Right atrium auricular region (tissue), 2 donors: ENCODE results near the gene TMEM272. TPM values are rescaled to one million over a fixed set of nuclear protein-coding genes. Genes with fewer than 3 reads are reported as not detected.

Experiments
- DNase-seq: peaks from one replicate; pipeline ENCODE4 v3.0.0-alpha.2; 2019; ENCODE audit warnings: low spot score
- H3K27ac ChIP-seq, 2 donors: fragments of 200-600 bp; sonication (generic); 1 replicate in 1 of 2; 2 replicates in 1 of 2; pipeline ENCODE4 v1.5.1; 2016 to 2019
- H3K27me3 ChIP-seq, 2 donors: fragments of 200-600 bp; sonication (generic); one replicate each; pipeline versions ENCODE4 v1.5.1 to v1.6.0; 2017 to 2019
- H3K36me3 ChIP-seq: fragments of 200-600 bp; sonication (generic); one replicate; pipeline ENCODE4 v1.5.1; 2016
- H3K4me1 ChIP-seq, 2 donors: fragments of 200-600 bp; sonication (generic); one replicate each; pipeline versions ENCODE4 v1.5.1 to v1.6.0; 2017 to 2019
- H3K4me3 ChIP-seq, 2 donors: fragments of 200-600 bp; sonication (generic); 1 replicate in 1 of 2; 2 replicates in 1 of 2; pipeline ENCODE4 v1.5.1; 2017 to 2019; ENCODE audit warnings: mild to moderate bottlenecking in 1 of 2, moderate library complexity in 1 of 2
- H3K9me3 ChIP-seq, 2 donors: fragments of 200-600 bp; sonication (generic); one replicate each; pipeline ENCODE4 v1.5.1; 2019
- total RNA-seq, 2 donors: library from RNA; depleted of rRNA; stranded (reverse); fragments of >200 nt; gene quantifications; one replicate each; pipeline ENCODE4 v1.1.0, GENCODE V29; 2016
- TF ChIP-seq, protein P1 (sequence below), 2 donors: fragments of 200-600 bp; sonication (generic); IDR thresholded peaks; one replicate each; pipeline ENCODE4 v1.5.1; 2019; ENCODE audit warnings: antibody characterized with exemption in 2 of 2

Gene TMEM272
- total RNA-seq, 2 donors from 2014 or later: 0.74 to 1.1 TPM

DNA sequence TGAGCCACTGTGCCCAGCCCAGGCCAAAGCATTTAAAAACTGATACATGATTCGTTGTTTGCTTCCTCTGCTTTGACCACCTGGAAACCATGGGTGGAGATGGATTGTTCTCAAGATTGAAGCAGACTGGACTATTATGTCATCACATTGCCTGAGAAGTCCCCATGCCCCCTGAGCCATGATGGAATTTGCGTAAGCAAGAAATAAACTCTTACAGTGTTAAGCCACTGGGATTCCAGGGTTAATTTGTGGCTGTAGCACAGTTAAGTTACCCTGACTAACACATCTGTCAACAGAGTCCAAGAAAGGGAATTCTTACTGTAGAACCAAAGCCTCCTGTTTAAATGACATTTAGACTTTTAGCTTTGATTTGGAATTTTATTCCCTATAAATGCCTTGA, 21.6 kb downstream of the TMEM272 start:
- H3K36me3 ChIP-seq: no peaks in the 10 kb centered on the region
- H3K4me3 ChIP-seq: no peak overlapping the region
- H3K27ac ChIP-seq: peak overlapping the region in 1 of 2 donors; percentile 27
- DNase-seq: no peak
- peaks cover 0 to 62% of the 10 kb centered on the region in 2 donors for H3K4me1 ChIP-seq
- no peaks in the 10 kb centered on the region for H3K27me3 ChIP-seq
- TF ChIP-seq, protein P1, sequence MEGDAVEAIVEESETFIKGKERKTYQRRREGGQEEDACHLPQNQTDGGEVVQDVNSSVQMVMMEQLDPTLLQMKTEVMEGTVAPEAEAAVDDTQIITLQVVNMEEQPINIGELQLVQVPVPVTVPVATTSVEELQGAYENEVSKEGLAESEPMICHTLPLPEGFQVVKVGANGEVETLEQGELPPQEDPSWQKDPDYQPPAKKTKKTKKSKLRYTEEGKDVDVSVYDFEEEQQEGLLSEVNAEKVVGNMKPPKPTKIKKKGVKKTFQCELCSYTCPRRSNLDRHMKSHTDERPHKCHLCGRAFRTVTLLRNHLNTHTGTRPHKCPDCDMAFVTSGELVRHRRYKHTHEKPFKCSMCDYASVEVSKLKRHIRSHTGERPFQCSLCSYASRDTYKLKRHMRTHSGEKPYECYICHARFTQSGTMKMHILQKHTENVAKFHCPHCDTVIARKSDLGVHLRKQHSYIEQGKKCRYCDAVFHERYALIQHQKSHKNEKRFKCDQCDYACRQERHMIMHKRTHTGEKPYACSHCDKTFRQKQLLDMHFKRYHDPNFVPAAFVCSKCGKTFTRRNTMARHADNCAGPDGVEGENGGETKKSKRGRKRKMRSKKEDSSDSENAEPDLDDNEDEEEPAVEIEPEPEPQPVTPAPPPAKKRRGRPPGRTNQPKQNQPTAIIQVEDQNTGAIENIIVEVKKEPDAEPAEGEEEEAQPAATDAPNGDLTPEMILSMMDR (IDR thresholded peaks at IDR 0.05): no peak
- no peaks in the 10 kb centered on the region for H3K9me3 ChIP-seq

DNA sequence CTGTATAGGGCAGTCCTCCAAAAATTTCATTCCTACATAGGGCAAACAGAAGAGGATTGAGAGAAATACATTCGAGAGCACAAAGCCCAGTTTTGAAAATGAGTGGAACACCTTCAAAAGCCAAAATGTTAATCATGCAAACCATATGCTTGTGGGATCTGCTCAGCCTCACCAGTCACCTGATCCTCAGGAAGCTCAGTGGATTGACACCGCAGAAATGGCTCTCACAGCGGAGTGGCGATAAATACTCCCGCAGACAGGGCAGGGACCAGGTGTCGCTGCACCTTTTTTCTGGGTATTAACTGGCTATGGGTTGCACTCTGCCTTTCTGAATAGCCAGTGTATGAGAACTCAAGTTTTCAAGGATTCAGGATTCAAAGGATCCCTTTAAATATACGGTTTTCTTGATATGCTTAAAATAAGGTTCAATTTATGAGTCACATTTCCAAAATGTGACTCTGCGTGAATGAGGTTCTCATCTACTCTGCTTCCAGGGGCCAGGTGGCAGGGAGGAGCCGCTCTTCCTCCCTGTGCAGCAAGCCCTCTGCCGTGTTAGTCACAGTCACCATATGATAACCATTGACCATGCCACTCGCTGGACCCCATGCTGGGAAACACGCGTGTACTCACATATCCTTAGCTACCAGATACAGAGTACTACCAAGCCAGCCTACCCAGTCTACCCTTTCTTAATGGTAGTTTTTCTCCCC, 22.7 kb downstream of the TMEM272 start:
- no peaks in the 10 kb centered on the region for H3K36me3 ChIP-seq
- no peaks in the 10 kb centered on the region for H3K27me3 ChIP-seq
- peaks cover 0 to 52% of the 10 kb centered on the region in 2 donors for H3K4me1 ChIP-seq
- H3K27ac ChIP-seq: no peak overlapping the region
- H3K9me3 ChIP-seq: no peaks in the 10 kb centered on the region
- H3K4me3 ChIP-seq: no peak overlapping the region
- DNase-seq: no peak
- TF ChIP-seq, protein P1 (IDR thresholded peaks at IDR 0.05): no peak

- TF ChIP-seq, protein P1 (IDR thresholded peaks at IDR 0.05): no peak
- H3K9me3 ChIP-seq: no peaks in the 10 kb centered on the region
- H3K27me3 ChIP-seq: no peaks in the 10 kb centered on the region
- H3K36me3 ChIP-seq: no peaks in the 10 kb centered on the region
- no peak overlapping the region for H3K4me3 ChIP-seq
- no peak overlapping the region for H3K27ac ChIP-seq
- peaks cover 0 to 45% of the 10 kb centered on the region in 2 donors for H3K4me1 ChIP-seq
- no peak for DNase-seq
Measured at GRCh38 chr13:51821606-51822005, 23.4 kb downstream of the TMEM272 start.

GRCh38 chr13:51820016-51820597, 24.9 kb downstream of the TMEM272 start:
- H3K36me3 ChIP-seq: no peaks in the 10 kb centered on the region
- no peak for DNase-seq
- no peaks in the 10 kb centered on the region for H3K9me3 ChIP-seq
- H3K27ac ChIP-seq: peak overlapping the region in 1 of 2 donors; percentile 86
- TF ChIP-seq, protein P1 (IDR thresholded peaks at IDR 0.05): no peak
- H3K27me3 ChIP-seq: no peaks in the 10 kb centered on the region
- H3K4me3 ChIP-seq: no peak overlapping the region
- peaks cover 0 to 37% of the 10 kb centered on the region in 2 donors for H3K4me1 ChIP-seq

GRCh38 chr13:51819544-51819943, 25.4 kb downstream of the TMEM272 start:
- H3K36me3 ChIP-seq: no peaks in the 10 kb centered on the region
- no peak overlapping the region for H3K4me3 ChIP-seq
- H3K4me1 ChIP-seq: peaks cover 0 to 34% of the 10 kb centered on the region in 2 donors
- no peaks in the 10 kb centered on the region for H3K27me3 ChIP-seq
- TF ChIP-seq, protein P1 (IDR thresholded peaks at IDR 0.05): no peak
- no peaks in the 10 kb centered on the region for H3K9me3 ChIP-seq
- H3K27ac ChIP-seq: peak overlapping the region; percentile 64 to 86
- no peak for DNase-seq
